A549 (cell line): ENCODE measurements around the gene RPH3AL. TPM values are rescaled to one million over a fixed set of nuclear protein-coding genes. Genes with fewer than 3 reads are reported as not detected.

Experiments used
- ATAC-seq, 2 experiments: fragments of 200-7000 bp in 1 of 2; fragments of >200 bp in 1 of 2; cut with Nextera tagmentation in 1 of 2; cut with Tn5 transposase in 1 of 2; 3 replicates each; pipeline versions ENCODE4 v1.8.0 to v1.9.1; 2018 to 2020; ENCODE audit warnings: mild to moderate bottlenecking in 1 of 2, moderate library complexity in 1 of 2
- CTCF ChIA-PET: fragments of 300-600 bp; sonication (Branson Sonifier 250); formaldehyde crosslinking; extraction: SDS; loops from one replicate; lab custom pipeline; 2021; ENCODE audit warnings: antibody characterized with exemption, inconsistent platforms; lab: Yijun Ruan, JAX
- POLR2A ChIA-PET: fragments of 350-600 bp; formaldehyde crosslinking; extraction: SDS; loops from one replicate; lab custom pipeline; 2021; ENCODE audit warnings: antibody characterized with exemption, inconsistent platforms; lab: Yijun Ruan, JAX
- DNase-seq, 2 experiments: peaks; one replicate each; pipeline versions ENCODE4 v3.0.0 to v3.0.0-alpha.2; 2011 to 2016; ENCODE audit warnings: low read depth in 1 of 2, low spot score in 1 of 2
- FAIRE-seq: peaks from 2 replicates; lab custom pipeline; 2011; peaks lifted over from hg19 to GRCh38; lab: Jason Lieb, UNC
- H3K27ac ChIP-seq, 2 experiments: fragments of >200 bp; sonication (Bioruptor Twin); formaldehyde crosslinking; 3 replicates each; pipeline ENCODE4 v1.5.1; 2016 to 2017
- H3K4me1 ChIP-seq: fragments of >200 bp; sonication (Bioruptor Twin); formaldehyde crosslinking; 3 replicates; pipeline ENCODE4 v1.6.1; 2016
- H3K4me2 ChIP-seq: fragments of >200 bp; sonication (Bioruptor Twin); formaldehyde crosslinking; 3 replicates; pipeline ENCODE4 v1.6.1; 2016
- H3K4me3 ChIP-seq: fragments of >200 bp; sonication (Bioruptor Twin); formaldehyde crosslinking; 3 replicates; pipeline ENCODE4 v1.5.1; 2016
- H3K9me3 ChIP-seq: fragments of >200 bp; sonication (Bioruptor Twin); formaldehyde crosslinking; 3 replicates; pipeline ENCODE4 v1.6.1; 2016
- BHLHE40 ChIP-seq: IDR thresholded peaks from 2 replicates; pipeline ENCODE4 v1.6.1; 2012; ENCODE audit warnings: low read depth, low read length, inconsistent platforms
- CEBPB ChIP-seq, 2 experiments: fragments of >200 bp in 1 of 2; sonication (Bioruptor Twin) in 1 of 2; formaldehyde crosslinking in 1 of 2; IDR thresholded peaks; 2 replicates each; pipeline ENCODE4 v1.6.1; 2012 to 2016
- EHMT2 ChIP-seq: fragments of 200-600 bp; sonication (generic); IDR thresholded peaks from 2 replicates; pipeline ENCODE4 v1.6.1; 2016; ENCODE audit warnings: antibody characterized with exemption, low read depth, mild to moderate bottlenecking, moderate library complexity
- EP300 ChIP-seq, 2 experiments: fragments of >200 bp; sonication (Bioruptor Twin); formaldehyde crosslinking; IDR thresholded peaks; 2 replicates in 1 of 2; 3 replicates in 1 of 2; pipeline ENCODE4 v1.6.1; 2016 to 2017
- FOXS1 ChIP-seq: fragments of 250-450 bp; sonication (Bioruptor Pico); IDR thresholded peaks from 2 replicates; pipeline ENCODE4 v1.5.0; 2020; ENCODE audit warnings: mild to moderate bottlenecking, moderate library complexity
- GATA3 ChIP-seq: IDR thresholded peaks from 2 replicates; pipeline ENCODE4 v1.6.1; 2012; ENCODE audit warnings: borderline replicate concordance
- HOXA7 ChIP-seq: fragments of 250-450 bp; sonication (Bioruptor Pico); IDR thresholded peaks from 2 replicates; pipeline ENCODE4 v1.5.0; 2020; ENCODE audit warnings: mild to moderate bottlenecking, moderate library complexity
- HOXB5 ChIP-seq: fragments of 250-450 bp; sonication (Bioruptor Pico); IDR thresholded peaks from 2 replicates; pipeline ENCODE4 v1.5.0; 2020; ENCODE audit warnings: mild to moderate bottlenecking, moderate library complexity
- MAX ChIP-seq: IDR thresholded peaks from 2 replicates; pipeline ENCODE4 v1.6.1; 2012
- MAZ ChIP-seq: fragments of 150-350 bp; IDR thresholded peaks from 2 replicates; pipeline ENCODE4 v1.6.1; 2014; ENCODE audit warnings: antibody characterized with exemption, low read depth, low read length, borderline replicate concordance
- MYC ChIP-seq: IDR thresholded peaks from 2 replicates; pipeline ENCODE4 v1.6.1; 2012; ENCODE audit warnings: mild to moderate bottlenecking, inconsistent platforms, low read length, improper control_type of control experiment, borderline replicate concordance
- PHF8 ChIP-seq: fragments of 200-600 bp; sonication (generic); IDR thresholded peaks from 2 replicates; pipeline ENCODE4 v1.6.1; 2016; ENCODE audit warnings: low read depth, mild to moderate bottlenecking, antibody characterized with exemption, moderate library complexity, borderline replicate concordance
- POLR2A ChIP-seq: IDR thresholded peaks from 2 replicates; pipeline ENCODE4 v1.6.1; 2012; ENCODE audit warnings: mild to moderate bottlenecking, low read length
- RAD21 ChIP-seq, 2 experiments: fragments of >200 bp in 1 of 2; sonication (Bioruptor Twin) in 1 of 2; formaldehyde crosslinking in 1 of 2; IDR thresholded peaks in 1 of 2; conservative IDR thresholded peaks in 1 of 2; 2 replicates in 1 of 2; 3 replicates in 1 of 2; pipeline ENCODE4 v1.6.1; 2012 to 2018; ENCODE audit warnings: inconsistent platforms in 1 of 2
- RARB ChIP-seq: fragments of 250-450 bp; sonication (Bioruptor Pico); IDR thresholded peaks from 2 replicates; pipeline ENCODE4 v1.8.0; 2021; ENCODE audit warnings: mild to moderate bottlenecking, moderate library complexity
- RCOR1 ChIP-seq: fragments of 150-350 bp; IDR thresholded peaks from 2 replicates; pipeline ENCODE4 v1.6.1; 2014; ENCODE audit warnings: antibody characterized with exemption, low read length, low read depth
- RFX5 ChIP-seq: fragments of 450-650 bp; IDR thresholded peaks from 2 replicates; pipeline ENCODE4 v1.7.1; 2014; ENCODE audit warnings: antibody characterized with exemption, mild to moderate bottlenecking, moderate library complexity
- TP53 ChIP-seq: fragments of 250-450 bp; sonication (Bioruptor Pico); IDR thresholded peaks from 2 replicates; pipeline ENCODE4 v1.5.0; 2021; ENCODE audit warnings: mild to moderate bottlenecking, moderate library complexity
- ZFP36 ChIP-seq: fragments of 450-650 bp; IDR thresholded peaks from 2 replicates; pipeline ENCODE4 v1.6.1; 2014; ENCODE audit warnings: borderline replicate concordance; ENCODE audit not compliant: partially characterized antibody
- ZNF302 ChIP-seq: fragments of 250-450 bp; sonication (Bioruptor Pico); IDR thresholded peaks from 2 replicates; pipeline ENCODE4 v1.9.0; 2021; ENCODE audit warnings: inconsistent platforms, mild to moderate bottlenecking, moderate library complexity
- WGBS: methylation state at CpG from one replicate; pipeline ENCODE4 v1.1.6; 2017; ENCODE audit errors: missing lambda C conversion rate; 5-methylcytosine and 5-hydroxymethylcytosine counted together
- polyA plus RNA-seq, 4 experiments: library from polyadenylated mRNA; depleted of rRNA in 3 of 4; stranded (reverse); fragments of >200 nt; fragmentation: RNase III in 1 of 4; extraction: RNeasy Plus Mini Kit Qiagen cat#74134 plus additional on column Dnase treatment in 1 of 4; gene quantifications; 2 replicates in 3 of 4; 3 replicates in 1 of 4; pipeline ENCODE4 v1.2.3, GENCODE V29; 2011 to 2017
- TF ChIP-seq, protein P1 (sequence below): fragments of 450-650 bp; IDR thresholded peaks from 2 replicates; pipeline ENCODE4 v1.6.1; 2014; ENCODE audit warnings: antibody characterized with exemption

RPH3AL gene
- polyA plus RNA-seq, 2 of the 4 experiments (the other 2 are of a cell fraction), result 23.3 to 31.1 TPM

- POLR2A ChIA-PET, result no interaction called here
- TF ChIP-seq HOXB5 (no peak), MYC (no peak), GATA3 (no peak), EP300 (IDR thresholded peaks at IDR 0.05) (no peak), RCOR1 (no peak), ZNF302 (no peak), TP53 (CRISPR knock-in tag) (no peak), ZFP36 (no peak)
Measured at GRCh38 chr17:321386-321941, 31.1 kb downstream of the RPH3AL start.

DNA sequence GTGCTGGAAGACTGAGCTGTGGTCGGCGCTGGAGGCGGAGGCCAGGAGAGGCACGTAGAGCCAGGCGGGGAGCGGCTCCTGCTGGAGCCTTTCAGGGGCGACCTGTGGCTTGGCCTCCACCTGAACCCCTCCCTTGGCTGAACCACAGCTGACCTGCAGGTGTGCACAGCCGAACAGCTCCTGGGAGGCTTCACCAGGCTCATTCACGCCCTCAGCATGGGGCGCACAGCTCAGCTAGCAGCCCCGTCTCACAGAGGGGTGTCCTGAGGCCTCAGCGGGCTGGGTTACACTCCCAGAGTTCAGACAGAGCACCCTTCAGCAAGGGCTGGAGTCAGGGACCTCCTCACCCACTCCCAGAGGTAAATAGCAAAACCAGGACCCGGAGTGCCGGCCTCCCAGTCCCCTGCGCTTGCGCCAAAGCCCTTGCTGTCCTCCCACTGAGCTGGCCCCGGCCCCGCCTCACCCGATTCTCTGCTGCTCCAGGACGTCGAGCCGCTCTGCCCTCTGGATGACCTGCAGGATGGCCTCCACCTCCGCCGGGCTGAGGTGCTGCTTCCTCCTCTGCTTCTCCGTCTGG is 31.7 kb downstream of the RPH3AL start:
- peak in 1 of 2 experiments; percentile 31 for DNase-seq
- peak; percentile 47; a peak in 5 of 6 replicates for ATAC-seq
- Histone ChIP-seq H3K27ac (peak overlapping the region in 1 of 2 experiments; percentile 47; a peak in 2 of 6 replicates), H3K4me2 (no peak overlapping the region), H3K4me1 (no peaks in the 10 kb centered on the region), H3K4me3 (no peak overlapping the region), H3K9me3 (no peaks in the 10 kb centered on the region)
- WGBS, result 86% methylated on average over 25 of the region's 25 CpGs
- no peak for FAIRE-seq
- TF ChIP-seq RCOR1 (no peak), RFX5 (no peak), MAX (no peak), RAD21 (conservative IDR thresholded peaks at IDR 0.05 in 1 of 2, IDR thresholded peaks at IDR 0.05 in 1 of 2) (no peak), BHLHE40 (no peak), EHMT2 (no peak), CEBPB (IDR thresholded peaks at IDR 0.05) (no peak)
- TF ChIP-seq, protein P1, sequence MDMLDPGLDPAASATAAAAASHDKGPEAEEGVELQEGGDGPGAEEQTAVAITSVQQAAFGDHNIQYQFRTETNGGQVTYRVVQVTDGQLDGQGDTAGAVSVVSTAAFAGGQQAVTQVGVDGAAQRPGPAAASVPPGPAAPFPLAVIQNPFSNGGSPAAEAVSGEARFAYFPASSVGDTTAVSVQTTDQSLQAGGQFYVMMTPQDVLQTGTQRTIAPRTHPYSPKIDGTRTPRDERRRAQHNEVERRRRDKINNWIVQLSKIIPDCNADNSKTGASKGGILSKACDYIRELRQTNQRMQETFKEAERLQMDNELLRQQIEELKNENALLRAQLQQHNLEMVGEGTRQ, result no peak
- CTCF ChIA-PET, result no interaction called here
- POLR2A ChIA-PET, result no interaction called here

More at GRCh38 chr17:321386-321941, 31.1 kb downstream of the RPH3AL start:
- Histone ChIP-seq H3K4me1 (no peaks in the 10 kb centered on the region), H3K4me2 (no peak overlapping the region), H3K4me3 (no peak overlapping the region), H3K27ac (0 out of 6 replicates have a peak overlapping the region, but pooled peaks of 1 of the 2 experiments have one; percentile 47), H3K9me3 (no peaks in the 10 kb centered on the region)
- CTCF ChIA-PET, result interaction anchor here (0.8 kb wide), 1 partner anchor 10 kb away, joined by 3 read pairs; no protein-coding TSS in a partner anchor
- WGBS, result 94% methylated on average over 35 of the region's 35 CpGs
- ATAC-seq, result peak in 1 of 2 experiments; percentile 26; a peak in 2 of 6 replicates
- no peak for DNase-seq
- FAIRE-seq, result no peak

DNA sequence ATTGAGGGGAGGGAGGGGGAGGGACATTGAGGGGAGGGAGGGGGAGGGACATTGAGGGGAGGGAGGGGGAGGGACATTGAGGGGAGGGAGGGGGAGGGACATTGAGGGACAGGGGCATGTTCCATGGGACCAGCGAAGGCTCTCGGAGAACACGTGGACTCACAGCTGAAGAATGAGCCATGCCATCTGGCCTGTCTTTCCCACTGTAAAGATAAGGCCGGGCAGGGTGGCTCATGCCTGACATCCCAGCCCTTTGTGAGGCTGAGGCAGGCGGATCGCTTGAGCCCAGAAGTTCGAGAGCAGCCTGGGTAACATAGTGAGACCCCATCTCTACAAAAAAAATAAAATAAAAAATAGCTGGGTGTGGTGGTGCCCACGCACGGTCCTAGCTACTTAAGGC is 32.5 kb downstream of the RPH3AL start:
- POLR2A ChIA-PET, result no interaction called here
- Histone ChIP-seq H3K4me1 (no peaks in the 10 kb centered on the region), H3K4me2 (no peak overlapping the region), H3K9me3 (peaks cover 5% of the 10 kb centered on the region; the same call in 1 of the 3 replicates), H3K27ac (no peak overlapping the region), H3K4me3 (no peak overlapping the region)
- ATAC-seq (peak in 1 of 2 experiments; percentile 38; a peak in 3 of 6 replicates), FAIRE-seq (no peak), DNase-seq (no peak)
- CTCF ChIA-PET, result no interaction called here
- no peak for TF ChIP-seq MAX
- no peak for TF ChIP-seq HOXA7 (CRISPR knock-in tag)
- TF ChIP-seq, protein P1, result no peak
- TF ChIP-seq MAZ, result no peak
- no peak for TF ChIP-seq GATA3
- no peak for TF ChIP-seq PHF8
- no peak for TF ChIP-seq POLR2A
- TF ChIP-seq FOXS1 (CRISPR knock-in tag), result no peak
- TF ChIP-seq RARB (CRISPR knock-in tag), result no peak
- 92% methylated on average over 9 of the region's 9 CpGs for WGBS
